Activated CD4-positive, alpha-beta T cell treated with anti-CD3 and anti-CD28 coated beads for 36 hours (primary cell): ENCODE data around the gene BEST3. TPM values are rescaled to one million over a fixed set of nuclear protein-coding genes. Genes with fewer than 3 reads are reported as not detected.
A peak's percentile ranks its signal among the peaks of the same experiment; 100 is the strongest.
"Not testable (repeated sequence)": the region's sequence is repeated elsewhere in the genome, so short reads cannot be mapped to it uniquely, and the experiment has no call there.

Source experiments
- ATAC-seq: fragments of 200-7000 bp; cut with Tn5 transposase; one replicate; pipeline ENCODE4 v1.10.0; 2021; ENCODE audit warnings: mild to moderate bottlenecking, moderate library complexity
- CTCF ChIA-PET: fragments of 350-600 bp; sonication (Branson Sonifier 250); formaldehyde crosslinking; loops from one replicate; lab custom pipeline; 2021; ENCODE audit warnings: antibody characterized with exemption; lab: Charles Lee
- POLR2A ChIA-PET: fragments of 350-600 bp; sonication (Branson Sonifier 250); formaldehyde crosslinking; loops from one replicate; lab custom pipeline; 2021; ENCODE audit warnings: antibody characterized with exemption, inconsistent platforms; lab: Charles Lee
- DNase-seq: peaks from one replicate; pipeline ENCODE4 v3.0.0-alpha.2; 2020
- H3K27ac Mint-ChIP-seq: one replicate; pipeline ENCODE4 v1.8.0; 2021; ENCODE audit warnings: mixed read lengths
- H3K27me3 Mint-ChIP-seq: one replicate; pipeline ENCODE4 v1.8.0; 2021; ENCODE audit warnings: mixed read lengths
- H3K36me3 Mint-ChIP-seq: one replicate; pipeline ENCODE4 v1.8.0; 2021; ENCODE audit warnings: low read depth, mixed read lengths
- H3K4me1 Mint-ChIP-seq: one replicate; pipeline ENCODE4 v1.8.0; 2021; ENCODE audit warnings: mixed read lengths
- H3K4me3 Mint-ChIP-seq: one replicate; pipeline ENCODE4 v1.8.0; 2021; ENCODE audit warnings: mild to moderate bottlenecking, moderate library complexity, mixed read lengths
- H3K9me3 Mint-ChIP-seq: one replicate; pipeline ENCODE4 v1.8.0; 2021; ENCODE audit warnings: low read depth, mixed read lengths
- intact Hi-C, 2 experiments: fragments of 100-400 bp; cut with DNase I in 1 of 2; cut with micrococcal nuclease in 1 of 2; formaldehyde crosslinking; loops; one replicate each; pipeline versions ENCODE4 v1.14.2 to v1.15.1; 2022 to 2024; cut with DNase I, micrococcal nuclease
- total RNA-seq, 2 experiments: library from RNA; stranded (reverse); gene quantifications; one replicate each; pipeline ENCODE4 v1.2.3, GENCODE V29; 2021

Gene BEST3
- total RNA-seq, 2 experiments from 2014 or later, result not detected

GRCh38 chr12:69686731-69687130, 12.4 kb downstream of the BEST3 start:
- Mint-ChIP-seq H3K4me3 (no peak overlapping the region), H3K27ac (no peak overlapping the region), H3K9me3 (no peaks in the 10 kb centered on the region), H3K27me3 (peaks cover 13% of the 10 kb centered on the region), H3K4me1 (peaks cover 8% of the 10 kb centered on the region), H3K36me3 (no peaks in the 10 kb centered on the region)
- ATAC-seq, result no peak
- intact Hi-C loops, result no loop called here
- no peak for DNase-seq
- CTCF ChIA-PET, result no interaction called here
- POLR2A ChIA-PET, result interaction anchor here (0.6 kb wide), 1 partner anchor 14 kb away, joined by 6 read pairs; no protein-coding TSS in a partner anchor

- H3K4me3 Mint-ChIP-seq, result no peak overlapping the region
- peaks cover 13% of the 10 kb centered on the region for H3K27me3 Mint-ChIP-seq
- ChIA-PET CTCF (no interaction called here), POLR2A (no interaction called here)
- peaks cover 8% of the 10 kb centered on the region for H3K4me1 Mint-ChIP-seq
- no peak for DNase-seq
- no peaks in the 10 kb centered on the region for H3K9me3 Mint-ChIP-seq
- ATAC-seq, result peak; percentile 58
- no peaks in the 10 kb centered on the region for H3K36me3 Mint-ChIP-seq
- no peak overlapping the region for H3K27ac Mint-ChIP-seq
- intact Hi-C loops, result no loop called here
These were observed 13.3 kb downstream of the BEST3 start for GRCh38 chr12:69685810-69686209.

GRCh38 chr12:69684466-69684865, 14.6 kb downstream of the BEST3 start:
- Mint-ChIP-seq H3K27me3 (peaks cover 13% of the 10 kb centered on the region), H3K4me1 (peaks cover 6% of the 10 kb centered on the region), H3K27ac (no peak overlapping the region), H3K9me3 (no peaks in the 10 kb centered on the region), H3K4me3 (no peak overlapping the region), H3K36me3 (no peaks in the 10 kb centered on the region)
- POLR2A ChIA-PET, result interaction anchor here (0.6 kb wide), 1 partner anchor 126 kb away, joined by 4 read pairs; no protein-coding TSS in a partner anchor
- CTCF ChIA-PET, result no interaction called here
- ATAC-seq (no peak), DNase-seq (no peak)
- intact Hi-C loops, result no loop called here

- no peaks in the 10 kb centered on the region for H3K36me3 Mint-ChIP-seq
- POLR2A ChIA-PET, result no interaction called here
- H3K4me3 Mint-ChIP-seq, result no peak overlapping the region
- CTCF ChIA-PET, result interaction anchor here (0.7 to 1.6 kb wide), 3 partner anchors 11 to 278 kb away, joined by 3 to 5 read pairs (median 4); no protein-coding TSS in a partner anchor
- intact Hi-C loops, result no loop called here
- H3K27ac Mint-ChIP-seq, result no peak overlapping the region
- DNase-seq, result no peak
- ATAC-seq, result no peak
- peaks cover 10% of the 10 kb centered on the region for H3K27me3 Mint-ChIP-seq
- no peaks in the 10 kb centered on the region for H3K9me3 Mint-ChIP-seq
- H3K4me1 Mint-ChIP-seq, result no peaks in the 10 kb centered on the region
These were observed 16.9 kb downstream of the BEST3 start for GRCh38 chr12:69682110-69682755.

GRCh38 chr12:69679119-69679518, 20.0 kb downstream of the BEST3 start:
- no peaks in the 10 kb centered on the region for H3K4me1 Mint-ChIP-seq
- H3K36me3 Mint-ChIP-seq, result no peaks in the 10 kb centered on the region
- POLR2A ChIA-PET, result no interaction called here
- CTCF ChIA-PET, result no interaction called here
- intact Hi-C loops, result no loop called here
- H3K27ac Mint-ChIP-seq, result no peak overlapping the region
- H3K9me3 Mint-ChIP-seq, result no peaks in the 10 kb centered on the region
- DNase-seq (no peak), ATAC-seq (no peak)
- H3K27me3 Mint-ChIP-seq, result peaks cover 3% of the 10 kb centered on the region
- no peak overlapping the region for H3K4me3 Mint-ChIP-seq

GRCh38 chr12:69676257-69677012, 22.7 kb downstream of the BEST3 start:
- no peaks in the 10 kb centered on the region for H3K9me3 Mint-ChIP-seq
- H3K27ac Mint-ChIP-seq, result no peak overlapping the region
- intact Hi-C loops, result no loop called here
- peaks cover 2% of the 10 kb centered on the region for H3K27me3 Mint-ChIP-seq
- POLR2A ChIA-PET, result no interaction called here
- ATAC-seq (no peak), DNase-seq (no peak)
- no peaks in the 10 kb centered on the region for H3K36me3 Mint-ChIP-seq
- no peak overlapping the region for H3K4me3 Mint-ChIP-seq
- CTCF ChIA-PET, result no interaction called here
- no peaks in the 10 kb centered on the region for H3K4me1 Mint-ChIP-seq

GRCh38 chr12:69672195-69672594, 26.9 kb downstream of the BEST3 start:
- ChIA-PET CTCF (interaction anchor here (0.6 to 1.5 kb wide), 4 partner anchors 9 to 198 kb away, joined by 3 to 5 read pairs (median 4); no protein-coding TSS in a partner anchor), POLR2A (interaction anchor here (0.6 kb wide), 2 partner anchors 15 to 390 kb away, joined by 3 to 6 read pairs; no protein-coding TSS in a partner anchor)
- Mint-ChIP-seq H3K27me3 (peaks cover 2% of the 10 kb centered on the region), H3K4me1 (no peaks in the 10 kb centered on the region), H3K36me3 (no peaks in the 10 kb centered on the region), H3K9me3 (no peaks in the 10 kb centered on the region), H3K4me3 (no peak overlapping the region), H3K27ac (no peak overlapping the region)
- ATAC-seq (no peak), DNase-seq (no peak)
- intact Hi-C loops, result no loop called here

- Mint-ChIP-seq H3K4me1 (no peaks in the 10 kb centered on the region), H3K9me3 (no peaks in the 10 kb centered on the region), H3K27me3 (peaks cover 2% of the 10 kb centered on the region), H3K36me3 (no peaks in the 10 kb centered on the region), H3K4me3 (no peak overlapping the region), H3K27ac (no peak overlapping the region)
- intact Hi-C loops, result no loop called here
- DNase-seq, result no peak
- ChIA-PET POLR2A (no interaction called here), CTCF (interaction anchor here (0.6 to 1.5 kb wide), 3 partner anchors 9 to 199 kb away, joined by 3 to 5 read pairs (median 5); no protein-coding TSS in a partner anchor)
- no peak for ATAC-seq
These were observed 27.5 kb downstream of the BEST3 start for GRCh38 chr12:69671597-69671996.

GRCh38 chr12:69666798-69667197, 32.3 kb downstream of the BEST3 start:
- no peak overlapping the region for H3K27ac Mint-ChIP-seq
- POLR2A ChIA-PET, result no interaction called here
- H3K9me3 Mint-ChIP-seq, result no peaks in the 10 kb centered on the region
- intact Hi-C loops, result no loop called here
- ATAC-seq, result no peak
- DNase-seq, result no peak
- no peak overlapping the region for H3K4me3 Mint-ChIP-seq
- no peaks in the 10 kb centered on the region for H3K36me3 Mint-ChIP-seq
- CTCF ChIA-PET, result no interaction called here
- no peaks in the 10 kb centered on the region for H3K27me3 Mint-ChIP-seq
- H3K4me1 Mint-ChIP-seq, result no peaks in the 10 kb centered on the region

GRCh38 chr12:69664930-69665377, 34.1 kb downstream of the BEST3 start:
- H3K27ac Mint-ChIP-seq, H3K9me3 Mint-ChIP-seq, H3K4me1 Mint-ChIP-seq, H3K4me3 Mint-ChIP-seq, H3K36me3 Mint-ChIP-seq, POLR2A ChIA-PET, ATAC-seq, intact Hi-C loops, DNase-seq, H3K27me3 Mint-ChIP-seq: not testable (repeated sequence)
- CTCF ChIA-PET, result interaction anchor here (0.6 to 1.7 kb wide), 3 partner anchors 8 to 25 kb away, joined by 3 read pairs; no protein-coding TSS in a partner anchor

- CTCF ChIA-PET, result interaction anchor here (1.7 kb wide), 1 partner anchor 24 kb away, joined by 3 read pairs; no protein-coding TSS in a partner anchor
- DNase-seq (no peak), ATAC-seq (no peak)
- intact Hi-C loops, result no loop called here
- Mint-ChIP-seq H3K36me3 (no peaks in the 10 kb centered on the region), H3K4me1 (no peaks in the 10 kb centered on the region), H3K4me3 (no peak overlapping the region), H3K27me3 (peaks cover 7% of the 10 kb centered on the region), H3K27ac (no peak overlapping the region), H3K9me3 (no peaks in the 10 kb centered on the region)
- POLR2A ChIA-PET, result no interaction called here
These were observed 35.4 kb downstream of the BEST3 start for GRCh38 chr12:69663726-69664125.
